GM18505 (cell line): ENCODE data around the gene MYO5A.
A peak's percentile ranks its signal among the peaks of the same experiment; 100 is the strongest.
"Not testable (repeated sequence)": the region's sequence is repeated elsewhere in the genome, so short reads cannot be mapped to it uniquely, and the experiment has no call there.

Experiments
- ATAC-seq: cut with Tn5 transposase; IDR thresholded peaks from one replicate; pipeline ENCODE4 v1.9.1; 2021; ENCODE audit not compliant: unreplicated experiment
- POLR2A ChIP-seq: IDR thresholded peaks from 4 replicates; pipeline ENCODE4 v1.6.1; 2011; ENCODE audit warnings: borderline replicate concordance; ENCODE audit not compliant: insufficient read depth, insufficient read length; ENCODE audit errors: extremely low read depth

The MYO5A gene

DNA sequence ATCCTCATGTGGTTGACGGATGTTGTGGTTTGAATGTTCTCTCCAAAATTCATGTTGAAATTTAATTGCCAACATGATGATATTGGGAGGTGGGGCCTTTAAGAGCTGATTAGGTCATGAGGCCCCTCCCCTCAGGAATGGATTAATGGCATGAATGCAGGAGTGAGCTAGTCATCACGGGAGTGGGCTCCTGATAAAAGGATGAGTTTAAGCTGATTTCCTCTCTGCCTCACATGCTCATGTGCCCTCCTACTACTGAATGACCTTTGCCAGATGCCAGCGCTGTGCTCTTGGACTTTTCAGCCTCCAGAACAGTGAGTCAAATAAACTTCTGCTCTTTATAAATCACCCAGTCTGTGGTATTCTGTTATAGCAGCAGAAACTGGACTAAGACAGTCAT is 111.2 kb downstream of the MYO5A start:
- ATAC-seq = no peak

DNA sequence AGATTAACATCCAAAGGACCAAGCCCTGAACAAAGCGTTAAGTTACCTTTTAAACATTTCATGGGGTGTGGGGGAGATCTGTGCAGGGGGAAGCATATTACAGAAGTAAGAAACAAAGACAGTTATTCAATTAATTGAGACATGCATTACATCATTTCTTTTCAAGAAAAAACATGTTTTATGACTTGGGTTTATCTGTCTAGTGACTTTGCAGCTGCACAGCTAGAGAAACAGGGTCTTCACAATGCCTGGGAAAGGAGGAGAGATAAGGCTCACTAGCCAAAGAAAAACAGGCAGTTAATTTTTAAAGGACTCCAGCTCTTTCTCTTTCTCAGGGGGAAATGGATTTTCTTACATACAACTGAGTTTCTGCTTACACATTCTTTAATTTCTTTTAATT is 112.1 kb downstream of the MYO5A start:
- ATAC-seq = not testable (repeated sequence)

More for the DNA sequence above, 111.2 kb downstream of the MYO5A start:
- TF ChIP-seq POLR2A = no peak

DNA sequence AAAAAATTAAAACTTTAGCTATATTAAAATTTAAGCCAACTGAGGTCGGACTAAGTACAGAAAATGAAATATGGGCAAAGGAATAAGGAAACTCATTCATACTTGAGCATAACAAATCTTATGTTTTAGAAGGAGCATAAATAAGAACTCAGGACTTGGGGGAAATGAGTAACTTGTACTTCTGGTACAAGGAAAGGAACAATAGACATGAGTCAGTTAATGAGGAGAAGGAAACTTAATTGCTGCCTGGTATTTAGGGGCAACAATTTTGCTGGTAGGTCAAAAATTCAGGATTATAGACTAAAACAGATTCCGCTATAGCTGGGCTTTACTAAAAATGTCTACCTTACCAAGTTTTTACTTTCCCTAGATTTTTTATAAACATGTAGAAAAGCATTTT is 113.1 kb downstream of the MYO5A start:
- ATAC-seq = no peak
- no peak for TF ChIP-seq POLR2A

DNA sequence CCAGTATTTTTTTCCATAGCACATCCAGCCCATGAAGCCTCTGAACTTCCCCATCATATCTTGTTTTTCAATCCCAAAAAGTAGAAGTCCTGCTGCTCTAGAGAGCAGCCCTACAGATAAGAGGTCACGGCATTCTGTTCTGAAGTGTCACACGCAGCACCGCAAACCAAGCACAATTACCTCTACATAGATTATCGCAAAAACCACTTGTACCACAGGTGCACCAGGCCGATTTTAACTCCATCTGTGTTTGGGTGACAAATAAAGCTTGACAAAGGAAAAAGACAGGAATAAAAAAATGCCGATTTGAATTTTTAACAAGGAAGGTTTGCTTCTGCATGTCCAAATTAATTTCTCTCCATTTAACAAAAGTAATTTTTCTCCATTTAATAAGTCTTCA is 113.7 kb downstream of the MYO5A start:
- ATAC-seq = no peak

DNA sequence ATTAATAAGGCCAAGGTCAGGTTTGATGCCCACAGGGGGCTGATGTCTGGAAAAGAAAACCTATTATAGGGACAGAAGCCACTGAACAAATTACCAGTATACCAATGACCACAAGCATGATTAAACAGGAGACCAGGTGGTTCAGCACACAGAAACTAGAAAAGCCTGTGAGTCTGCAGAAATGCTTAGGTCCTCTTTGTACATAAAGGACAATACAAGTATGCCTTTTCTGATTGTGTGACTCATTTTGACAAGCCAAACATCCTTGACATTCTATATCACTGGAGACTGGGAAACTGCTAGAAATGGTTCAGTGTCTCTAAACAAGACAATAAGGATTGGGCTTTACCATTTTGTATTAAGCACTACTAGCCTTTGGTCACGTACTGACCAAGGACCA is 119.9 kb downstream of the MYO5A start:
- no peak for TF ChIP-seq POLR2A
- ATAC-seq = no peak

More for the DNA sequence above, 113.7 kb downstream of the MYO5A start:
- TF ChIP-seq POLR2A = no peak

DNA sequence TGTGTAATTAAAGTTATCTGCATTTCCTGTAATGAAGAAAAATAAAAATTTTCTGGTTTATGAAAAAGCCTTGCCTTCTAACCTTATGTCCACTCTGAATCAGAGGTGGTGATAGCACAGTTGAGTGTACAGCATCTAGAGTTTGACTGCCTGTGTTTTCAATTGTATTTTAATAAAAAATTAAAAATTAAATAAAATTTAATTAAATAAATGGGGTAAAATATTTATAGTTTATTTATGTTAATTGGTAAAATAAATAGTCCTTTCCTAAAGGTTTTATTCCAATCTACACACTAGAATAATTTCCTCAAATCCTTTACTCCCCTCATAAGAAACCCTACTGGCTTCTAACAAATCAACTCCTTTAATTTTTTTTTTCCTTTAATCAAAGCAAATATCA is 121.3 kb downstream of the MYO5A start:
- TF ChIP-seq POLR2A = no peak

DNA sequence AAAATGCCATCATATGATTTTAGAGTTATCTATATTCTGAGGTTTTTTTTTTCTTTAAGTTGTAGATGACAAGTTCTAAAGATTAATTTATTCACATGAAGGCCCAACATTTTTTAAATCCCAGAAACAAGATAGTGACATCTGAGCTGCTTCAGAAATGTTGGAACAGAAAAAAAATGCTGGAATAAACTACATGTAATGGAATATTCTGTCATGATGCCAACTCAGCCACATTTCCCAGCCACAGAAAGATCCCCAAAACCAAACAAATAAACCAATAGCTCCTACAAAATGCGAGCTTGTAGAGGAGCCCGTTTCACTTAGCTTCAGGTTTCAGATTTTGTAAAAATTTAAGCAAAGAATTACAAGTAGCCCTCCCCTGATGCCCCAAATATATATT is 122.1 kb downstream of the MYO5A start:
- TF ChIP-seq POLR2A = no peak
- ATAC-seq = no peak

More for the DNA sequence above, 121.3 kb downstream of the MYO5A start:
- ATAC-seq = no peak

DNA sequence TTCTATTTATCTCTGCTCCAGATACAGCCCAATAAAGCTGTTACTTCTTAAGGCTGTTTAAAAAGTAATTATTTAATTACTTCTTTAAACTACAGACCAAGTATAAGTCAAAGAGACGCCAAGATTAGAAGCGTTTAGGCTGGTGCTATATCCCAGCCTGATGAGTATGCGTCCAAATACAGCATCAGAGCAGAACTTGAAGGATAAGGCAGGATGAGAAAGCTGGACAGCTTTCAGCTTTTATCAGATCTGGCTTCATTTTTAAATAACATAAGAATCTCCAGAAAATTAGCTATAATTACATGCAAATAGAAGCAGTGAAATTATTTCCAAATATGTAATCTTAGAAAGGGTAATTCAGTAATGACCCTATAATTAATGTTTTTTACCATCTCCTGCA is 122.8 kb downstream of the MYO5A start:
- no peak for TF ChIP-seq POLR2A
- no peak for ATAC-seq

DNA sequence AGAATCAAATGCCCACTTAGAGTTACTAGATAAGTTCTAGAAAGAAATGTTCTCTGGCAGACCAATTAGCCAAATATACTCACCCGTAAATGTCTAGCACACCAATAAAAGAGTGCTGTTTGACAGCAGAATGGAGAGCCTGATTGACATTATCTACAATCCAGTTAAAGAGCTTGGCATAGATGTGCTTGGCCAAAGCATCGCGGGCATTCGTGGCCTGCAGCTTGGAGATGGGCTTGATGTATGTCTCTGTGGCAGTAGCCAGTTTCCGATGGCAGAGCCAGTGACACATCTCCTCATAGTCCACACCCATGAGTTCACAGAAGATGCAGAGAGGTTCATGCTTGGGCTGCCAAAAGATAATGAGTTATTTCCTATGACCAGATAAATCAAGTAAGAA is 131.6 kb downstream of the MYO5A start:
- no peak for ATAC-seq

DNA sequence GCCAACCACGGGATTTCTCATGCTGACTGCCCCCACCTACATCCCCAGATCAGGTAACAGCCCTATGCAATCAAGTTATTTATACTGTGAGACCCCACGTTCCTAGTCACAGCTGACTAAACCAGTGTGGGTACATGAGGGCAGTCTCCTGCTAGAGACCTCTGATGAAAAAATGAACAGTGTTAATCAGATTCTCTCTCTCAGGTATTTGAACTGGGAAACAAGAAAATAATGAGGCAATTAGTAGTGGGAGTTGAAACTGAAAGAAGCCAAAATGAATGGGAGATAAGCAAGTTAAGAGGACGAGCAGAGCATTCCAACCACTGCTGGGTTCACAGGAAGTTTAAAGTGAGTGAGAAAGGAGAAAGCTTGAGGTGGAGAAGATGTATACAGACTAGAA is 134.6 kb downstream of the MYO5A start:
- TF ChIP-seq POLR2A = no peak
- ATAC-seq = no peak

More for the DNA sequence above, 131.6 kb downstream of the MYO5A start:
- TF ChIP-seq POLR2A = no peak

DNA sequence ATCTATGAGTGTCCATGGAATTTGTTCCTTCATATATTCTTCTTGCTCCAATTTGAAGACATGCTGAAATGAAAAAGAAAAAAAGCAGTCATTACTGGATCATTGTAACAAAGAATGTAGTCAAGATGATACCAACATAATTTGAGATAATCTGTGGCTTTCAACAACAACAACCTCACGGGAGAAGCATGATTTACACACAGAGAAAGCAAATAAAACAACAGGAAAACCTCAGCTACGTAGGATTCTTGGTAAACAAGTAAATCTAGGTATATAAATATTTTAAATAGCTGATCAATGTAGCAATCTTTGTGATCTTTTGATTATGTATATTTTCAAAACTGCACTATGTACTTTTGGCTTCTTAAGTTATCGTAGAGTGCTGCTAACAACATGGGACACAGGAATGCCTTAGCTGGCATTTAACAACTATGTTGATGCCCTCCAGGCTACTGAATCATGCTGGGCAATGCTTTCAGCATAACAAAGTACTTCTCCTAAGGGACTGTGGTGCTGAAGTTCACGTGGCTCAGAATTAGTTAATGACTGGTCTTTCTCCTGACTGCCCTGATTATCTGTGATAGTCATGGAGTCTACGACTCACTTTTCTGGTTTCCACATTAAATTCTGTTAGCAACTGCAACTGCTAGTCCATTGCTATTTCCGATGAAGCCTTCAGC is 136.5 kb downstream of the MYO5A start:
- no peak for TF ChIP-seq POLR2A
- ATAC-seq = no peak

DNA sequence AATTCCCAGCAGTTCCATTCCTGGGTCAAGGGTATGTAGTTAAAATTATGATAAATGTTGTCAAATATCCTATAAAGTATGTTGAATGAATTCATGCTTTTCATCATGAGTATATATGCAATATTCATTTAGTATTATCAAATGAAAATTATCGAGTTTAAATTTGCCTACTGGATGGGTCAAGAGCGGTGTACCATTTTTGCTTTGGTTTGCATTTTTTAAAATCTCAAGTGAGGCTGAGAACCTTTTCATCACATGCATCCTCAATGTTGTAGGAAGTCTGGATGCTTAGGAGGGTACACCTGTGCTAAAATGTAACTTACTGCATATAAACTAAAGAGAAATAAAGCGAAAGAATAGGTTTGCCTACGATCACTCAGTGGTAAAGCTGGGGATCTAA is 137.6 kb downstream of the MYO5A start:
- ATAC-seq = no peak
- TF ChIP-seq POLR2A = no peak

DNA sequence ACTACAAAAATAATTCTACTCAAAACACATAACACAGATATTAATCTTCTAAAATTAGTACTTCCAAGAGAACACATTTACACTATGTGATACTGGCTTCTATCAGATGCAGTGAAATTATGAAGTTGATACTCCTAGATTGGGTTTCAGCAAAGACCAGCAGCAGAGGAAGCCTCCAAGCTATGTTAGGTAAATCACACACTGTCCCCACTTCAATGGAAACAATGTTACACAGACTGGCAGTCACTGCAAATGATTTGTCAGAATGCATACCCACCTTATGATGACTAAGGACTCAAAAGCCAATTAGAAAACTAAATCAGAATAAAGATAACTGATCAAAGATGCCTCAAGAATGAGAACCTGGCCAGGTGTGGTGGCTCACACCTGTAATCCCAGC is 143.0 kb downstream of the MYO5A start:
- no peak for ATAC-seq
- no peak for TF ChIP-seq POLR2A

DNA sequence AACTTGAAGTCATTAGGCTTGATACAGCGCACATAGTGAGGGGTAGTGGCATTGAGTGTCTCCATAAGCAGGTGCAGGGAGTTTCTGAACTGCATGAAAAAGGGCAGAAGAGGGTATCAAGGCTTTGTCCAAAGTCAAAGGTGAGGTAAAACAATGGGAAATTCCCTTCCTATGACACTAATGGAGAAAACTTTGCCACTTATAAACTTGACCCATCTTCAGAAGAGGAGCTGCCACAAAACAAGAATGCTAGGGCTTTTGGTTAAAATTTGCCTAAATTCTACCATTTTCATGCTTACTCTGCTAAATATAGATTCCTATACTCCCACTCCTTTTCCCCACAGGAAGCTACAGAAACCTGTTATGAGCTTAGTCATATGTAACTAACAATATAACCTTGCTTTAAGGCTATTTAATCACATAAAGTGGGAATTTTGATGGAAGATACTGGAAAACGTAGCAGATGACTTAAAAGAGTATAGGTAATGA is 145.5 kb downstream of the MYO5A start:
- ATAC-seq = no peak
- peak; percentile 31 for TF ChIP-seq POLR2A

DNA sequence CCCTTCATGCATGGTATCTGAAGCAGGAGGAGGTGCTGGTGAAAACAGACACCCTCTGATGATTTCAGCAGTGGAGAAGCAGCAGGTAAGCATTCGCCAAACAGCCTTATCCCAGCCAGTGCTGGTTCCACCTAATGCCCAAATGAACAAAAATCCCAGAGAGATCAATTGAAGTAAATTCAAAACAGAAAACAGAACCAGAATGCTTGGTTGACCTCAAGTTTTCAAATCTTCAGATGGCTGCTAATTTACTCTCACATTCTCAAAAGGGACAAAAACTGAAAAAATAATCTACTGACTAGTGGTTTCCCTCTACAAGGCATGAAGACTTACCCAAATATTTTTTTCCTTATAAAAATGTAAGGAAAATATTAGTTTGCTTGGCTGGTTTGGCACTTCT is 146.0 kb downstream of the MYO5A start:
- ATAC-seq = no peak
- no peak for TF ChIP-seq POLR2A
